CD4-positive, alpha-beta T cell treated with Interleukin-12 subunit alpha and Interleukin-12 subunit beta, for 1 hour (primary cell): ENCODE results near the gene ARHGAP29.
"Not testable (repeated sequence)": the region's sequence is repeated elsewhere in the genome, so short reads cannot be mapped to it uniquely, and the experiment has no call there.

Experiments used
- DNase-seq: peaks from one replicate; pipeline ENCODE4 v3.0.0-alpha.2; 2020

Gene ARHGAP29

DNA sequence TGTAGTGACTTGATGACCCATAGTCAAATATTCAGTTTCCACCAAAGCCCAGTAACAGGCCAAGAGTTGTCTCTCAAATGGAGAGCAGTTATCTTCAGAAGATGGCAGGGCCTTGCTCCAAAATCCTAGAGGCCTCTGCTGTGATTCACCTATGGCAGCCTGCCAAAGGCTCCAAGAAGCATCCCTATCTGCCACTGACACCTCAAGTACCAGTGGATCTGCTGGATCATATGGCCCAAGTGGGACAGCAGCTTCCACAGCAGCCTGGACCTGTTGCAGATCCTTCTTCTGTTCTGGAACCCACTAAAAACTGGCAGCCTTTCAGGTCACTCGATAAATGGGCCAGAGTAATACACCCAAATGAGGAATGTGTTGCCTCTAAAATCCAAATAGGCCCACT is 73.3 kb downstream of the ARHGAP29 start:
- DNase-seq = not testable (repeated sequence)

DNA sequence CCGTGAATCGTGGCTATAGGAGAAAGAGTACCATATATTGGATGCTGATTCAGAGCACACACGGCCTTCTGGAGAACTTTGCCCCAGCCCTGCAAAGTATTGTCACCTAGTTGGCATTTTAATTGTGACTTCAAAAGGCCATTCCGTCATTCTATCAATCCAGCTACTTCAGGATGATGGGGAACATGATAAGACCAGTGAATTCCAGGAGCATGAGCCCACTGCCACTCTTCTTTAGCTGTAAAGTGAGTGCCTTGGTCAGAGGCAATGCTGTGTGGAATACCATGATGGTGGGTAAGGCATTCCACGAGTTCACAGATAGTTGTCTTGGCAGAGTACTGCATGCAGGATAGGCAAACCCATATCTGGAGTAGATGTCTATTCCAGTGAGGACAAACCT is 74.1 kb downstream of the ARHGAP29 start:
- DNase-seq = not testable (repeated sequence)

DNA sequence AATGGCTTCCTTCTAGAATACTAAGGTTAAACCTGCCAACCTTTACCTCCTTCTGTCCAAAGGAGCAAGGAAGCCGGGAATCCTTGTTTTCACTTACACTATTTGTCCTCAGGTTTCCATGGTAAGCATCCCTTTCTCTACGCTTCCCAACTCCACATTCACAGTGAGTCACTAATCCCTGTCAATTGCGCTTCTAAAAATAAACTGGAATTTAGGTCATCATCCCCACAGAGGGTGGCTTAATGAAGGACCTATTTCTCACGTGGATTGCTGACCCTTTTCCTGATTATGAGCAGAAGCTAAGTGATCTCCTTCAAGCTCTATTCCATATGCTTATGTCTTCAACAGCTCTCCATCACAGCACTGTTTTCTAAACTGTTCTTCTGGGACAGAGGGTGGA is 76.6 kb downstream of the ARHGAP29 start:
- no peak for DNase-seq

DNA sequence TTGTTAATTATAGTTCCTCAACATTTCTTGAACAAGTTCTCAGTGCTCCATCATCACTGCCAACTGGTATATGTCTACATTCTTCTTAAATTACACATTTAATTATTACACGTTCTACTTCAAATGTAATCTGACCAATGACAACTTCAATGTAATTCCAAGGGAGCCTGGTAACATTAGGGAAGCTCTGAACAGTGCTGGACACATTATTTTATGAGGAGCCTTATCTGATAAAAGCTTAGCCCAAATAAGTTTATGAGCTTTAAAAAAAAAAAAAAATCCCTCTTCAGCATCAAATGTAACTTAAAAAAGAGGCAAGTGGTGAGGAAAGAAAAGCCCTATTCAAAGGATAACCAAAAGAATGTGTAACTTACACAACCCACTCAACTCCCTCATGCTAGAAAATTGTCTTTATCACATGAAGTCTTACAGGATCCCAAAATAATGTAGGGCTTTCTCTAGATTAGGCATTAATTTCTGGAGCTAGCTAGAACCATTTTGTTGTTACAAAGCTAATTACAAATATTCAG is 81.2 kb downstream of the ARHGAP29 start:
- no peak for DNase-seq

DNA sequence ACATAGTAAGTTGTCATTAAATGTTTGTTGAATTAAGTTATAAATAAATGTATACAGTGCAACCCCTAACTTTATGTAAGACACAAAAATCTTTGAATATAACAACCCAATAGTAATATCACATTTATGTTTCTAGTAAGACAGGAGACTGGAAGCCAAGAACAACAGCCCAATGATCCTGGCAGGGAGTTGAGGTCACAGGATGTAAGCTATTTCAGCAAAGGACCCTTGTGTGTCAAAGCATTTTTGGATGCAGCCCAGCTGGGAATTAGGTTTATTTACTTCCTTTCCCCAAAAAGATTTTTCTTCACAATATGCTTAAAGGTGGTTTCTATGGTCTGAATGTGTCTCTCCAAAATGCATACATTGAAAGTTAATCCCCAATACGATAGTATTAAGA is 82.4 kb downstream of the ARHGAP29 start:
- no peak for DNase-seq

DNA sequence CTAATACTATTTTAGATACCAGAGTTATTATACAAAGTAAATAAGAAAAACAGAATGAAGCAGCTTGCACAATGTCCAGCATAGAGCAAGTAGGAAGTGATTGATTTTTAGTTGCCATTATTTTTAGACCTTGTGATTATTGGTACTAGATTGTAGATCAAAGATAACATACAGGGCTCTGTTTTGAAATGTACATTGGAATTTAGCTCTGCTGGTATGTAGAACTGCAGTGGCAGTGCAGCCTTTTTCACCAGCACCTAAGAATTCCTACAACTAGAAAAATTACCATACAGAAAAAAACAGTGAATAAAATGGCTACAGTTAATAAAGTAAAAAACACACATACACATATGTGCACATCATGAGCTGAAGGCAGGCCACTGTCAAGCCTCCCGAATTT is 84.3 kb downstream of the ARHGAP29 start:
- no peak for DNase-seq

DNA sequence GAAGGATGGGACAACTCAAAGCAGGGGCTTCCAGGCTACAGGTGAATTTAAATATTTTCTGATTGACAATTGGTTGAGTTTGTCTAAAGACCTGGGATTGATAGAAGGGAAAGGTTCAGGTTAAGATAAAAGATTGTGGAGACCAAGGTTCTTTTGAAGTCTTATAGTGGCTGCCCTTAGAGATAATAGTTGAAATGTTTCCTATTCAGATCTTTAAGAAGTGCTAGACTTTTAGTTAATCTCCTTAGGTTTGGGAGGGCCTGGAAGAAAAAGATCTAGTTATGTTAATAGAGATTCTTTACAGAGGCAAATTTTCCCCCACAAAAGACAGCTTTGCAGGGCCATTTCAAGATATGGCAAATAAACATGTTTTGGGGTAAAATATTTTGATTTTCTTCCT is 88.2 kb downstream of the ARHGAP29 start:
- not testable (repeated sequence) for DNase-seq

DNA sequence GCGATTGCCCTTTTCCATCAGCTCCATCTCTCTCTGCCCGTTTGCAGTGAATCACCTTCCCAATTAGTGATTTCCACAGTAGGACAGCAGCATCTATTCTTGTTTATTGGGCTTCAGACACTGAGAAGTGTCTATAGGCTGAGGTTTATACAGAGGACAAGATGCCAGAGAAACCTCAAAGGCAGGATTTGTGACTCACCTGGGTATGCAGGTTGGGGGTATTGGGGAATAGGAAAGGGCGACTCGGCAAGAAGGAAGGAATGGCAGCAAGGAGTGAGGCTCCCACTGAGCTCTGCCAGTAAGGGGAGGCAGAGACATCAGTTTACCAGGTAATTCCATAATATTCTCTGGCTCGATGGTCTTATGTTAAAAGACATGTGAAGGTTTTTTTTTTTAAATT is 91.1 kb downstream of the ARHGAP29 start:
- DNase-seq = no peak

DNA sequence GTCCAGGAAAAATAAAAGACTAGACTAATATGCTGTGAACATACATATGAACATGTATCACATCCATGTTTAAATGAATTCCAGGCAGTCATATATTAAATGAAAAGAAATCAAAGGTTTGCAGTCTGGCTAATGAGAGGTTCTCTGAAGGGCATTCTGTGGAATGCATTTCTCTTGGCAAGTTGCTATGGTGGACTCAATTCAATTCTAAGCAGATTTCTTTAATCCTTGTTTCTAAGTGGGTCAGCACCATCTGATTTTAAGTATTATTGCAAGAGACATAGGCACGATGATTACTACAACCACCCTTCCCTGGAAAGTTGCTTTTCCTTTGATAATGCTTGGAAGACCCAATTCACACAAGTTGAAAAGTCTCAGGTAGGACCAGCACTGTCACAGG is 92.5 kb downstream of the ARHGAP29 start:
- DNase-seq = no peak

DNA sequence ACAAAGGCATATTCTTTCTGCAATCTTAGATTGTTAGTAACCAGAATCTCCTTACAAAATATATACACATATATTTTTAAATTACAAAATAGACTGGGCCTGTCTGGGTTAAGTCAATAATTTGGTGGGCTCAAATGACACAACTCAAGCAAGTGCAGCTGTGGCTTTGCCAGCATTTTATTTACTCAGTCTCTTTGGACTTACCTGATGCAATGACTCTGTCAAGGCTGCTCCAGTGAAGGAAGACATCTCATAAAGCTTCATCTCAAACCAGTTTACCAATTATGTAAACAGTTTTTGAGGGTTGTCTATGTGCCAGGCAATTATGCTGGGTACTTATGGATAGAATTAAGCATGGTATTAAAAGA is 93.6 kb downstream of the ARHGAP29 start:
- no peak for DNase-seq

DNA sequence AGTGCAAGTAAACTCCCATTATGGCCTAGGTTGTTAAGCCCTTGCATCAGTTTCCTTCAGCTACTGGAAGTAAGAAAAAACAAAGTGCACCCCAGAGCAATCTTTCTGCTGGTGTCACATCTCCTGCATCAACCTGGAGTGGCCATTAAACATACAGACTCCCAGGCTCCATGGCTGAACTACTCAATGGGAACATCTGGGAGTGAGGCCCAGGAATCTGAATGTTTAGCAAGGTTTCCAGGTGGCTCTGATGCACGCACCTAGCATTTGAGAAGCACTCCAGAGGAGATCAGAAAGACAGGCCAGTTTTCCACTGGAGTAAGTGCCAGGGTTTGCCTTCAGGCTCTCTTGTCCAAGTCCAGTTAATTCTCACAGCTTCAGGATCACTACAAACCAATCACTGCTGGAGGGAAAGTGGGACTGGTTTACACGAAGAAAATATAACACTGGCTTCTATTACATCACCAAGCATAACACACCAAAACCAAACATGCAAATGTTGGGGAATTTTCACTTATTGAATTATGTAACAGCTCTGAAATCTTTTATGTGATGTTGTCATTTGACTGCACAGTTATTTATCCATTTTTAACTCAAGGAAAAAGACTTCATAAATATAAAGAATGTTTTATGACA is 94.1 kb downstream of the ARHGAP29 start:
- DNase-seq = no peak

DNA sequence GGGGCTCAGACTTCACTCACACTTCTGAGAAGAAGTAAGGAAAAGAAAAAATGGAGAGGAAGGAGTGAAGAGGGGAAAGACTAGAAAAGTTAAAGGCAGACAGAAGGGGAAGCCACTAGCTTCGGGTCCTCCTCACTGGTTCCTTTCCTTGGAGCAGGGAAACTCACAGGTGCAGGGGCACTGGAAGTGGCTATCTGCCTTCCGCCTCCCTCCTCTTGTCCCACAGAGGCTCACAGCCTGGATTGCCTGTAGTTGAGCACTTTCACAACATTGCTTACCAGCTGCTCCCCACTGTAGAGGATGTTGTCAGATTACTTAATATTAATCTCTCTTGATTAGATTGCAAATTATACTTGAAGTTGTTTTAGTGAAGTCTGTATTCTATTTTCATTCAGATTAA is 94.8 kb downstream of the ARHGAP29 start:
- DNase-seq = no peak

DNA sequence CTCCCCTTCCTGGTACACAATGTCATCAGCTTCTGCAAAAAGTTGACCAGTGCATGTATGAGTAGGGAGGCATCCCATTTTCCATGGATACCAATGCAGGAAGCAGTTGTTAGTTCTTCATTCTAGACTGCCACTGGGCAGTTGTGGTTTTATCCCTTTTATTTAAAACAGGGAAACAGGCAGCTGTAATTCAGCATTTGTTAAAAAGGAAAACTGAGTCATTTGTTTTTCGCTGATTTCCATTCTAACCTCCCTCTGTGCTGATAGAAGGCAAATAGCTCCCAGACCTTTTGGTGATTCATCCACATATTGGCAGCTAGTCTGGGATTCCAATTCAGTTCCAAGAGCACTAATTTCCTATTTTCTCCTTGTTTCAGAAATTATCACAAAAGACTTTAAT is 95.4 kb downstream of the ARHGAP29 start:
- DNase-seq = no peak

DNA sequence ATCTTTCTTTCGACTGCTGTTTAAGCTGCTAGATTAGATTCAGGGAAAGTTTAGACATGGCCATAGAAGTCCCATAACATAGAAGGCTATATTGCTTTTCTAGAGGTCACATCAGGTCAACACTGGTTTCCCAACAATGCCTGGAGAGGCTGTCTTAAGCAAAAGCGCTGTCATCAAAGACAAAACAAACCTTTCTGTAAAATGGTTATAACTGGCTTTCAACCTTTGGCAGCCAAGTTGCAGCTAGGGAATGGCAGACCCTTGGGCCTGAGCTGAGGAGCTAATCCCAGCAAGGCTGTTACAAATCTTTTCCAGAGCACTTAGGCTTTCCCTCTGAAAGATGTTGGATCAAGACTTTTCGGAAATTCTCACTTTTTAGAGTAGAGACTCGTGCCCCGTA is 105.3 kb downstream of the ARHGAP29 start:
- no peak for DNase-seq

DNA sequence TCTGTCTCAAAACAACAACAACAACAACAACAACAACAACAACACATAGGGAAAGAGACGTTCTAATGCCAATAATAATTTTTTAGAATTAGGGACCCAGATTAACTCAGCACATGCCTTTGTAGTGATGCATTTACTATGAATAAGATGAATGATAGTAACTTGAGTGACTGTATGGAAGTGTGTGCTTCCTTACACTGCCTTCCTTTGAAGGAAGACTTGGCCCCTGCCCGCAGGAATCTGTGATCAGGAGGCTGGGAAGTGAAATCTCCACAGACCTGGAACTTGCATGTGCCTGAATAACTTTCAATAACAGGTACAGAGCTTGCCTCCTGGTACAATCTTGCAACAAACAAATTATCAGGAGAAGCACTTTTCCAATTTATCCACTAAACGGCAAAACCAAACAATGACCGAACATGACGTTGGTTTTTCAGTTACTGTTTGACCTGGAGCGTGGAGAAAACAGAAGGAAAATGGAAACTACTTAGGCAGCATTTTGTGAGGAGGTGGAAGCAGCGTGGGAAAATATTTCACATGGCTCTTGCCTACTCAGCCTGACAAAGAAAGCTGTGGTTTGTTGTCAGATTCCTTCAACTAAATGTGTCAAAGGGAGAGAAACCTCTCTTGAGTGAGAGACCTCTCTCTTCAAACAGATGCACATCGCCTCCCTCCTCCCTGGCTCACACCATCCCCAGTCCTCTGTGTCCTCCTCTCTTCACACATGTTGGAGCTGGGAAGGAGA is 106.4 kb downstream of the ARHGAP29 start:
- no peak for DNase-seq

DNA sequence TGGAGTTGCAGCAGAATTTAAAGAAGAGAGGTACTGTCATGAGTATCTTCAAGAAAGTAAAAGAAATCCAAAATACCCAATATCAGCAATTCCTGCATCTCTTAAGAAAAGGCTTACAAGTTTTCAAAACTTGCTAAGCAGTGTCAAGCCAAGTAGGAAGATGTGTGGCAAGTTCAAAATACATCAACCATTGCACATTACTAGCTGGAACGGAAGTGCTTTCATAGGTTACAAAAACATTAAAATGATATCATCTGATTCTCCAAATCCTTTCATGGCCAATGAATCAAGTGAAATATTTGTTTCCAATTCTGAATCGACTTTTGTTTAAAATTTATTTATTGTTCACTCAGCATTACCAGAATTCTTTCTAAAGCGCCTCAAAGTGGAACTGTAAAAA is 110.7 kb downstream of the ARHGAP29 start:
- DNase-seq = no peak

DNA sequence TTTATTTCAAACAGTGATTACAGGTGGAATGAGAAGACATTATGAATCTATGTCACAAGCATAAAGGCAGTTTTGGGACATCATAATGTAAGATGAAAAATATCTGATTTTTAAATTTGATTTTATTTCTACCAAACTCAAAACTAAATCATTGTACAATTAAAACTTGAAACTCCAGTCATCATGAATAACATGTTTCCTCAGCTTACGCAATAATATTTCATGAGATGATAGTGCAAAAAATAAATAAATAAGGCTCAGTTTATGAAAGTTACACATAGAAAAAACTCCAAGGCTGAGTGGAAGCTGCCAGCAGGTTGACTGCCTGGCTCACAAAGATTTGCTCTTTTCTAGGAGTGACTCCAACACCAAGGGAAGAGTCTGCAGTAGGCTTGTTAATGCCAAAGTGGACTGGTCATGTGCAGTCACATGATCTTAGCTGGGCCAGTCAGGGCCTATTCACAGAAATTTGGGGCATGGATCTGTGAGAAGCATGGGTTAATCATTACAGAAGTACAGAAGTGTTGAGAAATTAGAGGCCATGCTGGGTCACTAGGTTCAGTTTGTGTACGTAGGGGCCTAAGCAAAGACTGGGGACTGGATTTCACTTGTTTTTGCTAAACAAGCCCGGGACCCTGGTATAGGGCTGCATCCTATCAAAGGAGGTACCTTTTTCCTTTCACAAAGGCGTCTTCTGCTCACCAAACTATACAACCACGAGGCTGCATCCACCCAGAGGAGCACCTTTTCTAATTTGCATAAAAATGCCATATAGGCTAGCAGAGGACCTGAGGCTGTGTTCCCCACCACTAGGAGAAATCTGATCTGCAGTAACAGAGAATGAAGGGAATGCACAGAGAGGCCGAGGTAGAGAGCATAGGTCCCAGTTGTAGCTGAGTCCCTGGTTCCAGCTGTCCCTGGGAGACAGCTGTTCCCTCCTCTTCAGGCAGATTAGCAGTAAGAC is 111.6 kb downstream of the ARHGAP29 start:
- DNase-seq = no peak

DNA sequence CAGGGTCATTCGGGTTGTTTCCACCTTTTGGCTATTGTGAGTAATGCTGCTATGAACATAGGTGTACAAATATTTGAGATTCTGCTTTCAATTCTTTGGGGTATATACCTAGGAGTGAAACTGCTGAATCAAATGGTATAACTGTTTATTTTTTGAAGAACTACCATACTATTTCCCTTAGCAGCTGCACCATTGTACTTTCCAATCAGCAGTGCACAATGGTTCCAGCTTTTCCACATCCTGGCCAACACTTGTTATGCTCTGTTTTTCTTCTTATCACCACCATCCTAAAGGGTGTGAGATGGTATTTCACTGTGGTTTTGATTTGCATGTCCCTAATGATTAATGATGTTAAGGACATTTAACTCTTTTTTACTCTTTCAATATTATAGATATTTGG is 112.8 kb downstream of the ARHGAP29 start:
- no peak for DNase-seq

DNA sequence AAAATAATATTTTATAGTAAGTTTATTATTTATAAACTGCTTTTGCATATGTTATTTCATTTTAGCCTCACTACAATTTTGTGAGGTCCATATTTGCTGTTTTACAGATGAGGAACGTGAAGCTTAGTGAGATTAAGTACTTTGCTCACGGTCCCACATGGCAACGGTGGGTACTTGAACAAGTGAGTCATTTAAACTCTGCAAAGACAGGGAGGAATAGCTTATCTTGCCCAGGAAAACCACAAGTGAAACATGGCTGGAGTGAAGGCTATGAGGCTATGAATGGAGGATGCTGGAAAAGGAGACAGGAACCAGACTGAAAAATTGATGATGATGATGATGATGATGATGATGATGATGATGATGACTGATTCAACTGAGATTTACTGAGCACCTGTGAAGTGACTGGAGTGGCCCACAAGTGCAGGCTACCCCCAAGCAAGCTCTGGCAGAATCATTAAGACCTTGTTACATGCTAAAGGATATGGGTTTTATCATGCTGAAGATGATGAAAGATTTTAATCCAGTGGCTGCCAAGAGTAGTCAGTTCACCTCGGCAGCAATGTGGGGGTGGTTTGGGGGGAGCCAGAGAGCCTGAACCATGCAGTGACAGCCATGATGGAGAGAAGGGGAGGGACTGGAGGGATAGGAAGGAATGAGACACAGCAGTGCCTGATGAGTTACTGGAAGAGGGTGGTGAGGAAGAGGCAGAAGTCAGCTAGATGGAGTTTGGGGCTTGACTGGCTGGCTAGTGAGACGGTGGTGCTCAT is 115.0 kb downstream of the ARHGAP29 start:
- DNase-seq = no peak
